SK-N-SH (cell line): ENCODE data around the gene GATA2. TPM values are rescaled to one million over a fixed set of nuclear protein-coding genes. Genes with fewer than 3 reads are reported as not detected.

Experiments used
- CTCF ChIA-PET: fragments of 300-600, 350-600 bp; formaldehyde crosslinking; extraction: SDS; loops from one replicate; lab custom pipeline; 2021; lab: Yijun Ruan, JAX
- POLR2A ChIA-PET: fragments of 350-600 bp; sonication (Branson Sonifier 250); formaldehyde crosslinking; extraction: SDS; loops from one replicate; lab custom pipeline; 2020; ENCODE audit warnings: antibody characterized with exemption, inconsistent platforms; lab: Yijun Ruan, JAX
- DNase-seq: peaks from one replicate; pipeline ENCODE4 v3.0.0; 2012
- H2AFZ ChIP-seq: fragments of 200-600 bp; sonication (generic); 2 replicates; pipeline ENCODE4 v1.8.1; 2016; ENCODE audit warnings: antibody characterized with exemption, mild to moderate bottlenecking, low read depth
- H3F3A ChIP-seq: fragments of 200-600 bp; sonication (generic); replicated peaks from 2 replicates; pipeline ENCODE3; 2016; ENCODE audit warnings: antibody characterized with exemption, mild to moderate bottlenecking; ENCODE audit not compliant: insufficient read depth
- H3K27ac ChIP-seq, 2 experiments: fragments of 200-500 bp in 1 of 2; fragments of 200-600 bp in 1 of 2; sonication (Bioruptor generic) in 1 of 2; sonication (generic), shearing (Covaris generic) in 1 of 2; 2 replicates each; pipeline versions ENCODE4 v1.5.1 to v1.6.1; 2014 to 2016; ENCODE audit warnings: low read depth in 2 of 2, inconsistent platforms in 1 of 2, low read length in 1 of 2, mild to moderate bottlenecking in 1 of 2, mixed read lengths in 1 of 2
- H3K27me3 ChIP-seq: fragments of 200-600 bp; sonication (generic), shearing (Covaris generic); 2 replicates; pipeline ENCODE4 v1.6.1; 2016; ENCODE audit warnings: mixed run types; ENCODE audit not compliant: insufficient read depth
- H3K36me3 ChIP-seq, 2 experiments: fragments of 200-500 bp in 1 of 2; fragments of 200-600 bp in 1 of 2; sonication (Bioruptor generic) in 1 of 2; sonication (generic) in 1 of 2; replicated peaks in 1 of 2; 2 replicates each; pipeline versions ENCODE3 to v1.5.1; 2014 to 2016; ENCODE audit warnings: low read length in 1 of 2, mild to moderate bottlenecking in 1 of 2; ENCODE audit not compliant: insufficient read depth in 2 of 2, control insufficient read depth in 1 of 2
- H3K4me1 ChIP-seq, 2 experiments: fragments of 200-500 bp in 1 of 2; fragments of 200-600 bp in 1 of 2; sonication (Bioruptor generic) in 1 of 2; sonication (generic), shearing (Covaris generic) in 1 of 2; 2 replicates each; pipeline versions ENCODE4 v1.5.1 to v1.6.1; 2014 to 2016; ENCODE audit warnings: low read depth in 1 of 2, low read length in 1 of 2, mixed run types in 1 of 2; ENCODE audit not compliant: insufficient read depth in 2 of 2, control insufficient read depth in 1 of 2
- H3K4me2 ChIP-seq: fragments of 200-600 bp; sonication (generic), shearing (Covaris generic); 2 replicates; pipeline ENCODE4 v1.6.1; 2017; ENCODE audit warnings: mixed run types
- H3K4me3 ChIP-seq, 2 experiments: fragments of 200-500 bp in 1 of 2; fragments of 200-600 bp in 1 of 2; sonication (Bioruptor generic) in 1 of 2; sonication (generic), shearing (Covaris generic) in 1 of 2; 2 replicates each; pipeline versions ENCODE4 v1.5.1 to v1.8.1; 2014 to 2016; ENCODE audit warnings: low read depth in 2 of 2, inconsistent platforms in 1 of 2, low read length in 1 of 2, mild to moderate bottlenecking in 1 of 2, mixed read lengths in 1 of 2, moderate library complexity in 1 of 2
- H3K79me2 ChIP-seq: fragments of 200-600 bp; sonication (generic); 2 replicates; pipeline ENCODE4 v1.8.1; 2017; ENCODE audit warnings: mild to moderate bottlenecking; ENCODE audit not compliant: insufficient read depth
- H3K9ac ChIP-seq: fragments of 200-600 bp; sonication (generic); 2 replicates; pipeline ENCODE4 v1.6.1; 2017; ENCODE audit warnings: mixed run types
- H3K9me2 ChIP-seq: fragments of 200-600 bp; sonication (generic); 2 replicates; pipeline ENCODE4 v1.6.1; 2017; ENCODE audit warnings: mixed run types
- H3K9me3 ChIP-seq: fragments of 200-600 bp; sonication (generic); 2 replicates; pipeline ENCODE4 v1.6.1; 2017; ENCODE audit warnings: mixed run types, mild to moderate bottlenecking, moderate library complexity
- H4K20me1 ChIP-seq: fragments of 200-600 bp; sonication (generic); 2 replicates; pipeline ENCODE4 v1.6.1; 2017; ENCODE audit warnings: mild to moderate bottlenecking, mixed run types; ENCODE audit not compliant: insufficient read depth
- CHD2 ChIP-seq: fragments of 150-350 bp; IDR thresholded peaks from 2 replicates; pipeline ENCODE4 v1.6.1; 2018; ENCODE audit warnings: low read length; ENCODE audit not compliant: partially characterized antibody
- ELF1 ChIP-seq: IDR thresholded peaks from 2 replicates; pipeline ENCODE4 v1.4.0; 2012
- EP300 ChIP-seq, 2 experiments: IDR thresholded peaks; 2 replicates each; pipeline versions ENCODE4 v1.4.0 to v1.6.1; 2012; ENCODE audit warnings: borderline replicate concordance in 1 of 2, low read depth in 1 of 2, low read length in 1 of 2
- EZH2phosphoT487 ChIP-seq: fragments of 200-600 bp; sonication (generic); IDR thresholded peaks from 2 replicates; pipeline ENCODE4 v1.6.1; 2017; ENCODE audit warnings: low read depth, mixed run types, mild to moderate bottlenecking, antibody characterized with exemption, moderate library complexity, borderline replicate concordance
- FOSL2 ChIP-seq: IDR thresholded peaks from 2 replicates; pipeline ENCODE4 v1.4.0; 2012; ENCODE audit warnings: low read depth, mild to moderate bottlenecking, moderate library complexity, borderline replicate concordance
- FOXJ3 ChIP-seq: sonication (generic); formaldehyde crosslinking; IDR thresholded peaks from 2 replicates; pipeline ENCODE4 v1.5.1; 2020; ENCODE audit warnings: mild to moderate bottlenecking, missing genetic modification reagents
- GABPA ChIP-seq: IDR thresholded peaks from 2 replicates; pipeline ENCODE4 v1.4.0; 2012; ENCODE audit warnings: low read depth, mild to moderate bottlenecking
- MEF2A ChIP-seq: IDR thresholded peaks from 2 replicates; pipeline ENCODE4 v1.4.0; 2012; ENCODE audit warnings: low read depth, borderline replicate concordance
- MXI1 ChIP-seq: IDR thresholded peaks from 2 replicates; pipeline ENCODE4 v1.6.1; 2012; ENCODE audit warnings: mild to moderate bottlenecking, low read depth, low read length, improper control_type of control experiment
- NFIC ChIP-seq: IDR thresholded peaks from 2 replicates; pipeline ENCODE4 v1.4.0; 2012; ENCODE audit warnings: borderline replicate concordance
- NRF1 ChIP-seq: IDR thresholded peaks from 2 replicates; pipeline ENCODE4 v1.6.1; 2012; ENCODE audit warnings: low read depth, mild to moderate bottlenecking, low read length
- POLR2AphosphoS5 ChIP-seq: IDR thresholded peaks from 2 replicates; pipeline ENCODE4 v1.6.1; 2012; ENCODE audit warnings: low read depth, low read length
- RAD21 ChIP-seq: IDR thresholded peaks from 2 replicates; pipeline ENCODE4 v1.6.1; 2012; ENCODE audit warnings: mild to moderate bottlenecking, low read length
- RCOR1 ChIP-seq: fragments of 150-350 bp; IDR thresholded peaks from 2 replicates; pipeline ENCODE4 v1.6.1; 2017; ENCODE audit warnings: antibody characterized with exemption, low read length
- RFX5 ChIP-seq: IDR thresholded peaks from 2 replicates; pipeline ENCODE4 v1.6.1; 2012; ENCODE audit warnings: mild to moderate bottlenecking, improper control_type of control experiment, low read length
- RXRA ChIP-seq: IDR thresholded peaks from 2 replicates; pipeline ENCODE4 v1.4.0; 2012; ENCODE audit warnings: low read depth, mild to moderate bottlenecking, borderline replicate concordance
- SIN3A ChIP-seq: IDR thresholded peaks from 2 replicates; pipeline ENCODE4 v1.6.1; 2012; ENCODE audit warnings: low read depth, mild to moderate bottlenecking, low read length, moderate library complexity, borderline replicate concordance
- SMC3 ChIP-seq: IDR thresholded peaks from 2 replicates; pipeline ENCODE4 v1.6.1; 2012; ENCODE audit warnings: low read depth, low read length, improper control_type of control experiment
- TAF1 ChIP-seq: IDR thresholded peaks from 2 replicates; pipeline ENCODE4 v1.6.1; 2012; ENCODE audit warnings: low read depth, mild to moderate bottlenecking, low read length, moderate library complexity, borderline replicate concordance
- TCF12 ChIP-seq: IDR thresholded peaks from 2 replicates; pipeline ENCODE4 v1.4.0; 2012
- TEAD4 ChIP-seq: IDR thresholded peaks from 2 replicates; pipeline ENCODE4 v1.4.0; 2012; ENCODE audit warnings: mild to moderate bottlenecking, borderline replicate concordance; ENCODE audit not compliant: insufficient read depth
- USF2 ChIP-seq: fragments of 150-350 bp; IDR thresholded peaks from 2 replicates; pipeline ENCODE4 v1.6.1; 2017; ENCODE audit warnings: antibody characterized with exemption, low read length, low read depth, borderline replicate concordance
- YY1 ChIP-seq: IDR thresholded peaks from 2 replicates; pipeline ENCODE4 v1.4.0; 2012; ENCODE audit warnings: low read depth, mild to moderate bottlenecking
- WGBS: methylation state at CpG from one replicate; pipeline ENCODE4 v1.1.6; 2017; ENCODE audit warnings: low lambda C conversion rate; 5-methylcytosine and 5-hydroxymethylcytosine counted together
- polyA plus RNA-seq, 3 experiments: library from polyadenylated mRNA; depleted of rRNA; stranded (reverse); fragments of >200 nt; gene quantifications; 2 replicates each; pipeline ENCODE4 v1.2.3, GENCODE V29; 2012
- TF ChIP-seq, protein P1 (sequence below): IDR thresholded peaks from 2 replicates; pipeline ENCODE4 v1.4.0; 2012; ENCODE audit warnings: low read depth
- TF ChIP-seq, protein P2 (sequence below): IDR thresholded peaks from 2 replicates; pipeline ENCODE4 v1.6.1; 2012; ENCODE audit warnings: mild to moderate bottlenecking, low read depth, low read length, moderate library complexity

Gene GATA2
- polyA plus RNA-seq, 1 of the 3 experiments (the other 2 are of a cell fraction): 5.5 TPM

DNA sequence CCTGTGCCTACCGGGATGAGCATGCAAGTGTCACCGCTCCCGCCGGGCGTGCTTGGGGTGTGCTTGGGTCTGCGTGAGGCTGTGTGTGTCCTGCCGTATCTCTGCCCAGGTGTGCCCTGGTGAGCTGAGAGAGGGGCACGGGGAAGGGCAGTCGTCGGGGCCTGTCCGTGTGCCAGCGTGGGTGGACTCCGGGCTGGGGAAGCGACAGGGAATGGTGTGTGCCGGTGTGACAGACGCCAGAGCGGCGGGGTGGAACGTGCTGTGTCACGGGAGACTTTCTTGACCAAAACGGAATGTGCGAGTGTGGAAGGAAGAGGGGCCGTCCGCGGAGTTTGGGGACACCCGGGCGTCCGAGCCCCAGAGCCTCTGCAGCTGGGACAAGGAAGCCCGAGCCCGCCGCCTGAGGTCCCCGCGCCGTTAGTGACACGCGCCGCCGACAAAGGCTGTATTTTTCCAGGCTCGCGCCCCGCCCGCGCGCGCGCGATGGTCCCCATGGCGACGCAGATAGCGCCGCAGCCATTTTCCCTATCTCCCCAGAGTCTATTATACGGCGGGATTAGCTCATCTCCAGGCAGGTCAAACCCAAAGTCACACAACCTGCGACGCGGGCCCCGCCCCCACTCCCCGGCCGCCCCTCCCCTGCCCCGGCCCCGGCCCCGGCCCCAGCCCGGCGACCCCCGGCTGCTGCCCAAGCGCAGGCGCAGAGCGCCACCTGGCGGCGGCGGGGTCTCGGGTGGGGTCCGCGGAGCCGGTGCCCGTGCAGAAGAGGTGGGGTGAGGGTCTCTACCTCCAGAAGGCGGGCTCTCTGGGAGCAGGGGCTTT is 4.5 kb upstream of the GATA2 start (continued):
- TF ChIP-seq CHD2 (peak; percentile 33), FOSL2 (no peak), RFX5 (no peak), SMC3 (peak; percentile 50; the same call in 1 of the 2 replicates), TAF1 (no peak), YY1 (peak; percentile 72), TCF12 (no peak), NFIC (no peak), MXI1 (peak; percentile 83), POLR2AphosphoS5 (no peak), EZH2phosphoT487 (no peak), TEAD4 (no peak), ELF1 (no peak), GABPA (no peak), SIN3A (no peak)

DNA sequence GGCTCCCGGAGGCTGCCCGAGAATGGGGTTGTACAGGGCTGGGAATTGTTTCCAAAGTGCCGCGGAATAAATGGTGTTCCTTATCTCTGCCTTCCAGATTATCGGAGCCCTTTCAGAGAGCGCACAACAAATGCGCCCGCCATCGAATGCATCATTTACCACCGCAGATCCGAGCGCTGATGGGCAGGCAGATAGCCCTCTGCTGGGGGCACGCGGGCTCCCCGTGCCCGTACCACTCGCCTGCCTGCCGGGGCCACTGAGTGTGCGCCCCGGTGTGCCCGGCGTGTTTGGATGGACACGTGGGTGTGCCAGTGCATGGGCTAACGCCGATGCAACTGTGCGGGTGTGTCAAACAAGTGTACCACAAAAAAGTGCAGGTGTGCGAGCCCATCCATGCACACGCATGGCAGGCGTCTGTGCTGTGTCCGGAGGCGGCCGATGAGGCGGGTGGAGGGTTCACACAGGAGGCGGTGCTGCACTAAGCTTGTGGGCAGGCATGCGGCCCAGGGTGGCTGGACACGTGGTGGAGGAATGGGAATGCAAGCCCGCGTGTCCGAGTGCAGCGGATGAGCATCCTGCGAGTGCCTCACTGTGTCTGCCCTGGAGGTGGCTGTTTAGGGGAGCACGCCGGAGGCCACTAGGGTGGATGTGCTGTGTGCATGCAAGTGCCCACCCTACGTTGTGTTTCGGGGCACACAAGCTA is 3.8 kb upstream of the GATA2 start:
- no peak overlapping the region for H2AFZ ChIP-seq
- H3F3A ChIP-seq: peaks cover 7% of the 10 kb centered on the region
- H3K4me3 ChIP-seq: peak overlapping the region; percentile 44 to 58; a peak in 2 of 4 replicates
- H4K20me1 ChIP-seq: peaks cover 8% of the 10 kb centered on the region; the same call in 1 of the 2 replicates
- CTCF ChIA-PET: interaction anchor here (0.6 to 4.1 kb wide), 27 partner anchors 9 to 823 kb away, joined by 3 to 57 read pairs (median 6); no protein-coding TSS in a partner anchor
- H3K36me3 ChIP-seq: peaks cover 0 to 4% of the 10 kb centered on the region in 2 experiments
- WGBS: 43% methylated on average over 36 of the region's 45 CpGs
- no peak overlapping the region for H3K9ac ChIP-seq
- POLR2A ChIA-PET: interaction anchor here (0.7 to 3.9 kb wide), 15 partner anchors 9 to 323 kb away, joined by 3 to 70 read pairs (median 6); no protein-coding TSS in a partner anchor
- peaks cover 11% of the 10 kb centered on the region; the same call in 1 of the 2 replicates for H3K27me3 ChIP-seq
- H3K79me2 ChIP-seq: no peaks in the 10 kb centered on the region
- peak overlapping the region; percentile 79; the same call in 1 of the 2 replicates for H3K4me2 ChIP-seq
- DNase-seq: peak; percentile 73
- H3K9me3 ChIP-seq: no peaks in the 10 kb centered on the region
- H3K4me1 ChIP-seq: peaks cover 0 to 47% of the 10 kb centered on the region in 2 experiments; a peak in 1 of 4 replicates
- no peaks in the 10 kb centered on the region for H3K9me2 ChIP-seq
- H3K27ac ChIP-seq: peak overlapping the region in 1 of 2 experiments; percentile 97; a peak in 2 of 4 replicates
- TF ChIP-seq TAF1: no peak
- no peak for TF ChIP-seq RAD21
- TF ChIP-seq CHD2: peak; percentile 30
- TF ChIP-seq RCOR1: peak; percentile 86
- no peak for TF ChIP-seq POLR2AphosphoS5
- TF ChIP-seq YY1: no peak
- no peak for TF ChIP-seq TCF12
- TF ChIP-seq RFX5: no peak
- TF ChIP-seq FOXJ3: peak; percentile 50; the same call in 1 of the 2 replicates
- TF ChIP-seq NRF1: no peak
- no peak for TF ChIP-seq TEAD4
- TF ChIP-seq, protein P1, sequence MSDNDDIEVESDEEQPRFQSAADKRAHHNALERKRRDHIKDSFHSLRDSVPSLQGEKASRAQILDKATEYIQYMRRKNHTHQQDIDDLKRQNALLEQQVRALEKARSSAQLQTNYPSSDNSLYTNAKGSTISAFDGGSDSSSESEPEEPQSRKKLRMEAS: peak; percentile 41
- TF ChIP-seq USF2: no peak
- TF ChIP-seq ELF1: no peak
- no peak for TF ChIP-seq EZH2phosphoT487
- no peak for TF ChIP-seq RXRA
- peak in 1 of 2 experiments; percentile 58; a peak in 2 of 4 replicates for TF ChIP-seq EP300 (IDR thresholded peaks at IDR 0.05; ENCODE audit: borderline replicate concordance in 1 of 2, low read depth in 1 of 2, low read length in 1 of 2)
- TF ChIP-seq, protein P2, sequence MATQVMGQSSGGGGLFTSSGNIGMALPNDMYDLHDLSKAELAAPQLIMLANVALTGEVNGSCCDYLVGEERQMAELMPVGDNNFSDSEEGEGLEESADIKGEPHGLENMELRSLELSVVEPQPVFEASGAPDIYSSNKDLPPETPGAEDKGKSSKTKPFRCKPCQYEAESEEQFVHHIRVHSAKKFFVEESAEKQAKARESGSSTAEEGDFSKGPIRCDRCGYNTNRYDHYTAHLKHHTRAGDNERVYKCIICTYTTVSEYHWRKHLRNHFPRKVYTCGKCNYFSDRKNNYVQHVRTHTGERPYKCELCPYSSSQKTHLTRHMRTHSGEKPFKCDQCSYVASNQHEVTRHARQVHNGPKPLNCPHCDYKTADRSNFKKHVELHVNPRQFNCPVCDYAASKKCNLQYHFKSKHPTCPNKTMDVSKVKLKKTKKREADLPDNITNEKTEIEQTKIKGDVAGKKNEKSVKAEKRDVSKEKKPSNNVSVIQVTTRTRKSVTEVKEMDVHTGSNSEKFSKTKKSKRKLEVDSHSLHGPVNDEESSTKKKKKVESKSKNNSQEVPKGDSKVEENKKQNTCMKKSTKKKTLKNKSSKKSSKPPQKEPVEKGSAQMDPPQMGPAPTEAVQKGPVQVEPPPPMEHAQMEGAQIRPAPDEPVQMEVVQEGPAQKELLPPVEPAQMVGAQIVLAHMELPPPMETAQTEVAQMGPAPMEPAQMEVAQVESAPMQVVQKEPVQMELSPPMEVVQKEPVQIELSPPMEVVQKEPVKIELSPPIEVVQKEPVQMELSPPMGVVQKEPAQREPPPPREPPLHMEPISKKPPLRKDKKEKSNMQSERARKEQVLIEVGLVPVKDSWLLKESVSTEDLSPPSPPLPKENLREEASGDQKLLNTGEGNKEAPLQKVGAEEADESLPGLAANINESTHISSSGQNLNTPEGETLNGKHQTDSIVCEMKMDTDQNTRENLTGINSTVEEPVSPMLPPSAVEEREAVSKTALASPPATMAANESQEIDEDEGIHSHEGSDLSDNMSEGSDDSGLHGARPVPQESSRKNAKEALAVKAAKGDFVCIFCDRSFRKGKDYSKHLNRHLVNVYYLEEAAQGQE: no peak
- TF ChIP-seq MEF2A: no peak
